IMR-90 (cell line): ENCODE data around the gene RXFP3.

ENCODE experiments used
- CEBPB ChIP-seq: IDR thresholded peaks from 2 replicates; pipeline ENCODE4 v1.6.1; 2012; ENCODE audit warnings: low read depth, low read length, improper control_type of control experiment
- TF ChIP-seq, protein P1 (sequence below): conservative IDR thresholded peaks from 2 replicates; pipeline ENCODE4 v1.5.1; 2012; ENCODE audit warnings: mild to moderate bottlenecking, low read depth, low read length, improper control_type of control experiment

DNA sequence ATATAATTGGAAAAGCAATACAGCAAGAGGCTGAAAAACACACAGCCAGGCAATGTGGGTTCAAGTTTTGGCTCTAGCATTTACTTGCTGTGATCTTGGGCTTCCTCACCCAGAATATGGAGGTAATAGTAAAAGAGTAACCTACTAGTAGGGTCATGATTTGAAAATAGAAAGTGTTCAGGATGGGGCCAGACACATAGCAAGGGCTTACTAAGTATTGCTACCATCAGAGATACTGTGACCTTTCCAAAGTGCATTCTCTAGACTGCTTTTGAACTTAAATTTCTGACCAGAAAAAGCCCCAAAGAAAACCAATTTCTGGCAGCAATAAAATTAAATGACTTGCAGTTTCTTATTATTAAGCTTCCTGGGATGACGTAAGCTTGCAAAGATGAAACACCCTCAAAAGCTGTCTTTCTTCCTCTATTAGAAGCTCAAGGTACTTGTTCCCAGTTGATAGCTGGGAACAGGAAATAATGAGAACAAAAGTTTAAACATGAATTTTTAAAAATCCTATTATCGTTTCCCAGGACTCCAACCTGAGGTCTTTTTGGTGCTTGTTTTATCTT lies 28.0 kb downstream of the RXFP3 start:
- TF ChIP-seq, protein P1, sequence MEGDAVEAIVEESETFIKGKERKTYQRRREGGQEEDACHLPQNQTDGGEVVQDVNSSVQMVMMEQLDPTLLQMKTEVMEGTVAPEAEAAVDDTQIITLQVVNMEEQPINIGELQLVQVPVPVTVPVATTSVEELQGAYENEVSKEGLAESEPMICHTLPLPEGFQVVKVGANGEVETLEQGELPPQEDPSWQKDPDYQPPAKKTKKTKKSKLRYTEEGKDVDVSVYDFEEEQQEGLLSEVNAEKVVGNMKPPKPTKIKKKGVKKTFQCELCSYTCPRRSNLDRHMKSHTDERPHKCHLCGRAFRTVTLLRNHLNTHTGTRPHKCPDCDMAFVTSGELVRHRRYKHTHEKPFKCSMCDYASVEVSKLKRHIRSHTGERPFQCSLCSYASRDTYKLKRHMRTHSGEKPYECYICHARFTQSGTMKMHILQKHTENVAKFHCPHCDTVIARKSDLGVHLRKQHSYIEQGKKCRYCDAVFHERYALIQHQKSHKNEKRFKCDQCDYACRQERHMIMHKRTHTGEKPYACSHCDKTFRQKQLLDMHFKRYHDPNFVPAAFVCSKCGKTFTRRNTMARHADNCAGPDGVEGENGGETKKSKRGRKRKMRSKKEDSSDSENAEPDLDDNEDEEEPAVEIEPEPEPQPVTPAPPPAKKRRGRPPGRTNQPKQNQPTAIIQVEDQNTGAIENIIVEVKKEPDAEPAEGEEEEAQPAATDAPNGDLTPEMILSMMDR = no peak
- no peak for TF ChIP-seq CEBPB
